GM19455 (cell line): ENCODE results near the gene RRP8.

ENCODE experiments used
- ATAC-seq: cut with Tn5 transposase; IDR thresholded peaks from one replicate; pipeline ENCODE4 v1.9.1; 2021; ENCODE audit not compliant: unreplicated experiment

RRP8 gene

GRCh38 chr11:6602096-6602940, 1.1 kb downstream of the RRP8 start:
- no peak for ATAC-seq

DNA sequence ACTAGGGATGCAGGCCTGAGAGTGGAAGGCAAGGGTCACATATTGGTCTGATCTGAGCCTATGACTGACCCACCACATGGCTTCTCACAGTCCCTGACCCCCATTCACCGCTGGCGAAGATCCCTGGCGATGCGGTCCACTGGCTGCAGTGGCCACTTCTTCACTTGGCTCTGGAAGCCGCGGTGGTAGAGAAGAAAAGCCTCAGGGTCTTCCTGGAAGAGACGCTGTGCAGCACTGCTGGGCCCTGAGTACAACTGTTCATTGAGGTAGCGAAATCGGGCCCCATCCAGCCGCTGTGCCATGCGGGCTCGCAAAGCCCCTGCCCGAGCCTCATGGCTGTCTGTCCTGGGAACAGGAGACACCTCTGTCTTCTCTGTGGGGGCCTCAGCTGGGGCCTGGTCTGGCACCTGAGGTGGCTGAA, 2.4 kb downstream of the RRP8 start:
- ATAC-seq: no peak

DNA sequence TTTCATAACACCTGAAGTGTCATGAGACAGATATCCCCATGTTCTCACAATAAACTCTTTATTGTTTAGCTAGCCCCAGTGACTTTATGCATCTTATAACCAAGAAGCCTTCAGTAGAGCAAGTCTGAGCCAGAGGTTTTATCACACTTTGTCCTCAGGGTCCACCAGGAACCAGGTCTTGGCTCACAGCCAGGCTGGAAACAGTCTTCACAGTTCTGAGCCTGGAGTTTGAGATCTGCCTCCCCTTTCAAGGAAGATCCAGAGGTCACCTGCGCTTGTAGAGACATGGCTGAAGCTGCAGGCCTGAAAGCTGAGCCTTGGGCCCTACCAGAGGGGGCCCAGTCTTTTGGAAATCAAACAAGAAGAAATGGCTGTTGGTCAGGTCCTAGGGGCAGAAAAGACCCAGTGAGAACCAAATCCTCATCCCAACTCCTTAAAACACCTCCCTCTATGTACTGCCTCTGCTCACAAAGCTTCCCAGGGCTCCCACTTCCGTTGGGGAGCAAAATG, 3.5 kb downstream of the RRP8 start:
- no peak for ATAC-seq

DNA sequence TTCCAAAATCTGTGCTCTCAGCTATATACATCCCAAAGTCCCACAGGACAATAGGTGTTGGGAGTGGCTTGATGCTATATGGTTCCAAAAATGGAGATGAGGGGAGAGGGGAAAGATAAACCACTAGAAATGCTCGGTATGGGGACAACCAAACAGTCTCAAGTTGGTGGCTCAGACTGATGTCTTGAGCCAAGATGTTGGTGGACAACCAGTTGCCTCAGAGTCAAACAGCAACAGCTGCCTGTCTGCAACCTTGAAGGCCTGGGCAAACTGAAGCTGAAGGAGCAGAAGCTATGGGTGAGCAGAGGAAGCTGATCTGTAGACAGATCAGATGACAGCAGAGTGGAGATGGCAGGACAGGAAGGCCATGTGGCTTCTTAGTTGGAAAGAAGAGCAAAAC, 4.0 kb downstream of the RRP8 start:
- no peak for ATAC-seq

DNA sequence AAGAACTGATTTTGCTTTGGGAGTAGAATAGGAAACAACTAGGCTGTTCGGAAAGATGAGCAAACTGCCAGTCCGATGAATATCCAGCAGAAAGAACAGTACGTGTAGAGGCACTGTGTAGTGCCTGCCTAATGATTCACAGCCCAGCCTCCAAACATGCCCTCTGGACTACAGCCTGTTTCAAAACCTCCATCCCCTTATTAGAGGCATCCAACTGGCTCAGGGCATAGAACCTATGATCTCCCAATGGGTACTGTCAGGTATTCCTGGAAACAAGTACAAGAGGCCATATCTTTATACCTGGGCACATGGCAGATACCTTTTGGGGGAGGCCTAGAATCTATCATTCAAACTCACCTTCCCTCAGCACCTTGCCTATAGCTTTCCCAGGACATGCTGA, 4.9 kb downstream of the RRP8 start:
- no peak for ATAC-seq

GRCh38 chr11:6596239-6596877, 7.1 kb downstream of the RRP8 start:
- ATAC-seq: no peak

- ATAC-seq: no peak
These were observed 9.2 kb downstream of the RRP8 start for GRCh38 chr11:6594142-6594768.

GRCh38 chr11:6588018-6588417, 15.4 kb downstream of the RRP8 start:
- ATAC-seq: no peak

- no peak for ATAC-seq
These were observed 16.0 kb downstream of the RRP8 start for GRCh38 chr11:6587360-6587953.

- no peak for ATAC-seq
These were observed 16.7 kb downstream of the RRP8 start for GRCh38 chr11:6586434-6587359.

GRCh38 chr11:6584528-6584927, 18.9 kb downstream of the RRP8 start:
- ATAC-seq: no peak

- ATAC-seq: no peak
These were observed 19.8 kb downstream of the RRP8 start for GRCh38 chr11:6583584-6583983.

DNA sequence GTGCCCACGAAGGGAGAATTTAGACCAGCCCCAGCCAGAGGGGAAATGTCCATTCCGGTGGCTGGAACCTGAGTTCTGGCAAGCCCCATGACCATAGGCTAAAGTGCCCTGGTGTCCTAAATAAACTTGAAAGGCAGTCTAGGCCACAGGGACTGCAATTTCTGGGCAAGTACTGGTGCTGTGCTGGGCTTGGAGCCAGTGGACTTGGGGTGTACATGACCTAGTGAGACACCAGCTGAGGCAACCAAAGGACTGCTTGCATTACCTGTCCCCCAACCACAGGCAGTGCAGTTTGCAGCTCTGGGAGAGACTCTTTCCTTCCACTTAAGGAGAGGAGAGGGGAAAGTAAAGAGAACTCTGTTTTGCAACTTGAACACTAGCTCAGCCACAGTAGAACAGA, 23.7 kb downstream of the RRP8 start:
- no peak for ATAC-seq

DNA sequence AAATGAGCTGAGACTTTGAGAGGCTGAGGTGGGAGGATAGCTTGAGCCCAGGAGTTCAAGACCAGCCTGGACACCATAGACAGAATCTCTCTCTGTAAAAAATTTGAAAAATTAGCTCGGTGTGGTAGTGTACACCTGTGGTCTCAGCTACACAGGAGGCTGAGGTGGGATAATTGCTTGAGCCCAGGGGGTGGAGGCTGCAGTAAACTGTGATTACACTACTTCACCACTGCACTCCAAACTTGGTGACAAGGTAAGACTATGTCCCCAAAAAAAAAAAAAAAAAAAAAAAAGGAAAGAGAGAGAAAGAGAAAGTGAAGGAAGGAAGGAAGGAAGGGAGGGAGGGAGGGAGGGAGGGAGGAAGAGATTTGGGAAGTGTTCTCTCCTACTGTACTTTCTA, 25.3 kb downstream of the RRP8 start:
- no peak for ATAC-seq

DNA sequence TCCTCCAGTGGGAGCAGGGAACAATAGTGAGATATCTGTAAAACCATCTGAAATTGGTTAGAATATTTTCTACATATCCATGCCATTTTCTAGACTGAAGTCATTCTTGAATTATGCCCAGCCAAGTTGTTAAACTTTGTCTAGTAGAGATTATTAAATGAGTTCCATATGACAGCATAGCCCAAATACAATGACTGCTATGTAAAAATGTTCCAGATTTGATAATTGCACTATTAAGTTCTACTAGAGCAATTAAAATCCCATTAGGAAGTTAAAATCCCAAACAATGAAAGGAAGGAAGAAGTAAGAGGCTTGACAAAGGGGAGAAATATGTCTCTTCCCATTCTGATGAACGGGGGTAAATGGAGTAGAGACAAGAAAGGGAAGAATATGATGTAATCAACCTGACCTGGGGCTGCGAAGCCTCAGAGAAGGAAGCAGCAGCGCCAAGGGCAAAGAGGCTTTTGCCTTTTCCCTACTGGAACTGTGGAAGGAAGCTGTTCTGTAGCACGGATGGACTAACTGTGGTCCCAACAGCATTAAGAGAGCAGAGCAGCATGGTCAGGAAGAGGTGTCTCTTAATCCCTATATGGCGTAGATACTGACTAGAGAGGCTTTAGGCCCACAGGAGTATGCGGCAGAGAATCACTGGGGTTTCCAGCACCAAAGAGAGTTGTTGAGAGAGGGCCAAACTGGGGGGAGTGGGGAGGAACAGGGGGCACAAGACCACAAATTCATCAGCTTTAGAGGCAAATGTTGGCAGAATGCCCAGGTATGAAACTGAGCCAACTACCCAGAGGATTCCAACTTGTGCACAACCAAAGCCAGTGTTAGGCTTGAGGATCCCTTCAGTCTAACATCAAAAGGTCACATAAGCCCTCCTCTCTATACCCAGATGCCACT, 26.7 kb downstream of the RRP8 start:
- ATAC-seq: no peak

DNA sequence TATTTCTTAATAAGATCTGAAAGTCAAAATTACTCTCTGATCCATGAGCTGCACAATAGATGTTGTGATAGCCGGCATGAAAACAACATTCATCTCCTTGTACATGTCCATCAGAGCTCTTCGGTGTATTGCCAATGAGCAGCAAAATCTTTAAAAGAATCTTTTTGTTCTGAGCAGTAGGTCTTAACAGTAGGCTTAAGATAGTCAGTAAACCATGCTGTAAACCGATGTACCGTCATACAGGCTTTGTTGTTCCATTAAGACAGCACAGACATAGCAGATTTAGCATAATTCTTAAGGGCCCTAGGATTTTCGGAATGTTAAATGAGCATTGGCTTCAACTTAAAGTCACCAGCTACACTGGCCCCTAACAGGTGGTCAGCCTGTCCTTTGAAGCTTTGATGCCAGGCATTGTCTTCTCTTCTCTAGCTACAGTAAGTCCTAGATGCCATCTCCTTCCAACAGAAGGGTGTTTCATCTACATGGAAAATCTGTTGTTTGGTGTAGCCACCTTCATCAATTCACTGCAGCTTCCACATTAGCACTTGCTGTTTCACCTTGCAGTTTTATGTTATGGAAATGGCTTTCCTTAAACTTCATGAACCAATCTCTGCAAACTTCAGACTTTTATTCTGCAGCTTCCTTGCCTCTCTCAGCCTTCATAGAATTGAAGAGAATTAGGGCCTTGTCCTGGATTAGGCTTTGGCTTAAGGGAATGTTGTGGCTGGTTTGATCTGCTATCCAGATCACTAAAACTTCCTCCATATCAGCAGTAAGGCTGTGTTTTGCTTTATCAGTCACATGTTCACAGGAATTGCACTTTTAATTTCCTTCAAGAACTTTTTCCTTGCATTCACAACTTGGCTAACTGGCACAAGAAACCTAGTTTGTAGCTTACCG, 28.4 kb downstream of the RRP8 start:
- ATAC-seq: no peak

DNA sequence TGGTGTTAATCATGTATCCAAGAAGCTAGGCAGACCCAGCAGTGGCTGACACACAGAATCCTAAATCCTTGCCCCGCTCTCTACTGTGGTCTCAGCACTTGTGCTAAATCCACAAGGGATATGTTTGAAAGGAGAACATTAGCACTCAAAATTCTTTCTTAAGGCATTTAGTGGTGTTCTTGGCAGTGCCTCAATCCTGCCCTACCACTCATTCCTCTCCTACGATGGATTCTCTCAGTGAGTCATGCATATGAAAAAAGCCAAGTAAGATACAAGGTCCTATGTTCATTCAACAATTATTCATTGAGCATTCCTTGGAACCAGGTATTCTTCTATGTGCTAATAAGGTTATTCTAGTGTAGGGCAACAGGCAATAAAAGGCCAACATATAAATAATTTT, 31.2 kb downstream of the RRP8 start:
- no peak for ATAC-seq

DNA sequence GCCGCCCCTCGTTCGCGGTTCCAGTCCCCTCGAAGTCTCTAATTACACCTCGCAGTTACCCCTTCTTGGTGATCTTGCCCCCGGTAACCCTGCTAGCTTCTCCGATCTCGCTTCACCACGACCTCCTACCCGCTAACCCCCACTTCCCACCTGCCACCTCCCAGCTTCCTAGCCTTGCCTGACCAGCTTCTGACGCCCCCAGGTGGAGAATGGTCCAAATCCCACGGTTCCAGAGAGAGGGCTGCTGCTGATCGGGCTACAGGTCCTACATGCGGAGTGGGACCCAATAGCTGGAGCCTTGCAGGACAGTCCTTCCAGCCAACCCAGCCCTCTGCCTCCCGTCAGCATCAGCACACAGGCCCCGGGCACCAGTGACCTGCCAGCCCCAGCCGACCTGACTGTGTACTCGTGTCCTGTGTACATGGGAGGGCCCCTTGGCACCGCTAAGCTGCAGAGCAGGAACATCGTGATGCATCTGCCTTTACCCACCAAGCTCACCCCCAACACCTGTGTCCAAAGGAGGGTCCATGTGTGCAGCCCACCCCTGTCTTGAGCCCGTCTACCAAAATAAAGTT, 31.9 kb downstream of the RRP8 start:
- ATAC-seq: no peak
